ENCODE measurements around the gene IL15RA. TPM values are rescaled to one million over a fixed set of nuclear protein-coding genes. Genes with fewer than 3 reads are reported as not detected.

IL15RA gene, protein sequence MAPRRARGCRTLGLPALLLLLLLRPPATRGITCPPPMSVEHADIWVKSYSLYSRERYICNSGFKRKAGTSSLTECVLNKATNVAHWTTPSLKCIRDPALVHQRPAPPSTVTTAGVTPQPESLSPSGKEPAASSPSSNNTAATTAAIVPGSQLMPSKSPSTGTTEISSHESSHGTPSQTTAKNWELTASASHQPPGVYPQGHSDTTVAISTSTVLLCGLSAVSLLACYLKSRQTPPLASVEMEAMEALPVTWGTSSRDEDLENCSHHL
- total RNA-seq = 10 to 100 TPM in 1 of 2 donors, 1 to 10 TPM in 1; 9.6 to 30.5 TPM

GRCh38 chr10:5977471-5978229 is at the start of gene IL15RA:
Gene IL15RA (minus strand): TSS chr10:5977543. CDS start chr10:5977492, 51 bp downstream.
- Histone ChIP-seq H3K4me3 (peak within 1 kb of the TSS; percentile 61 to 81), H3K4me1 (peaks cover 0 to 16% of the 10 kb centered on the region in 2 donors), H3K36me3 (no peaks in the 10 kb centered on the region), H3K27me3 (no peaks in the 10 kb centered on the region), H3K9me3 (no peaks in the 10 kb centered on the region), H3K27ac (peak within 1 kb of the TSS; percentile 88 to 91)
- TF ChIP-seq CTCF (IDR thresholded peaks at IDR 0.05) = peak in 1 of 2 donors; percentile 56
- DNase-seq (ENCODE audit: low spot score) = peak; percentile 83

DNA sequence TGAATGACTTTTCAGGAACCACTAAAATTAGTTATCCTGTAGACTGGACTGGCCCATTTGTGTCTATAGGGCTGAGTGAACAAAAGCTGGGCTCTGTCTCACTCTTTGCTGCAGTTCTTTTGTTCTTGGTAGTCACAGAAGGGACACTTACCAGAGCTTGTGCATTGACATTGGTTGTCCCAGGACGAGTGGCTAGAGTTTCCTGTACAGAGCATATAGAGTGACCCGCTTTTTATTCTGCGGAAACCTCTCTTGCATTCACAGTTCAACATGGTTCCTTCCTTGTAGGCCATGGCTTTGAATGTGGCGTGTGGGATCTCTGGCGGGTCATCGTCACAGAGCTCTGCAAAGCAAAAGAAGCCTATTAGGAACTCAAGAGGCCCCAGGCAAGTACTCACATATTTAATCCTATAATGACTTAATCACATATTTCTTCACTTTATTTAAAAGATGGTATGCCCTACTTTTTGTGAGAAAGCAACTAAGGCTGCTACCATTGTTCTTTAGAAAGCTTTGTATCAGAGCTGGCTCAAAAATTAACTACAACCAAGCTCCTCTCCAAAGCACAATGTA is 48.4 kb upstream of the IL15RA start:
- Histone ChIP-seq H3K4me3 (no peak overlapping the region), H3K27me3 (no peaks in the 10 kb centered on the region), H3K27ac (no peak overlapping the region), H3K36me3 (no peaks in the 10 kb centered on the region), H3K9me3 (peaks cover 0 to 11% of the 10 kb centered on the region in 2 donors), H3K4me1 (no peaks in the 10 kb centered on the region)
- no peak for TF ChIP-seq CTCF (IDR thresholded peaks at IDR 0.05)
- DNase-seq (ENCODE audit: low spot score) = no peak

DNA sequence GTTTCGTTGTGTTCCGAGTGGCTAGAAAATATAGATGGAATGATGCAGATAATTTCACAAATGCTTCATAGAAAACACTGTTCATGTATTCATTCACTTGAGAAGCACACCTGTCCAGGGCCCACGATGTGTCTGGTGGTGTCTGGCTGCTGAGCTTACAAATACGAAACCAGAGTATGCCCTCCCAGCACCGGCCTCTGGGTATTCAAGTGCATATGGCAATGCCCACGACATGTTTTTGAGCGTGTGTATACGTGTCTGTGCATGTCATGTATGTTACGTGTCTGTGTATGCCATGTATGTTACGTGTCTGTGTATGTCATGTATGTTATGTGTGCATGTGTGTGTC is 47.0 kb upstream of the IL15RA start:
- DNase-seq (ENCODE audit: low spot score) = no peak
- H3K36me3 ChIP-seq = no peaks in the 10 kb centered on the region
- no peak for TF ChIP-seq CTCF (IDR thresholded peaks at IDR 0.05)
- H3K4me1 ChIP-seq = no peaks in the 10 kb centered on the region
- H3K27ac ChIP-seq = no peak overlapping the region
- no peaks in the 10 kb centered on the region for H3K9me3 ChIP-seq
- no peak overlapping the region for H3K4me3 ChIP-seq
- H3K27me3 ChIP-seq = no peaks in the 10 kb centered on the region

DNA sequence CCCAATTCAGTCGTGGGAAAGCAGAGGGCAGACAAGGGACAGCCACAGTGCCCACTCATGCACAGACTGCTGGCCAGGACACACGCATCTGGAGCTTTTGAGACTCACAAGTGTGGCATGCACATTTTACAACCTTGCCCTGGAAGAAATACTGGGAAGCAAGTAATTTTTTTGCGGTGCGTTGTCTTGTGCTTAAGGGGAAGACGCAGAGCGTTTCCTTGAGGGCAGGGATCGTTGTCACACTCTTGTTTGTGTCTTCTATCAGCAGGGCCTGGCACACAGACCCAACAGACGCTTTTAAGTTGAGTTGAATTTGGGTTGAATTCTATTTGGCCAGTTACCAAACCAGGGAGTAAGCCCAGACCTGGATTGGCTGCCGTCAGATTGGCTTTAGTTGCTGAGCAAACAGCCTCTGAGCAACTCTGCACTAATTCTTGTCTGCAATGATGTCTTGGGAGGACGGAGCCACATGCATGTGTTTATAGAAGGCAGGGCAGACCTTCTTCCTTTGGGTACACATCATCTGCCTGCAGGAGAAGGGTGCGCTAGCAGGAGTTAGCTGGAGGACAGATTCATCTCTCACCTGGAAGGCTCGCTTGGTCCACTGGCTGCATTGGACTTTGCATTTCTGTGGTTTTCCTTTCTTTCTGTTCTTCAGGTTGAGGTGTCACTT is 46.5 kb upstream of the IL15RA start:
- Histone ChIP-seq H3K4me3 (no peak overlapping the region), H3K9me3 (no peaks in the 10 kb centered on the region), H3K4me1 (no peaks in the 10 kb centered on the region), H3K27me3 (no peaks in the 10 kb centered on the region), H3K27ac (no peak overlapping the region), H3K36me3 (no peaks in the 10 kb centered on the region)
- DNase-seq (ENCODE audit: low spot score) = no peak
- TF ChIP-seq CTCF (IDR thresholded peaks at IDR 0.05) = no peak

DNA sequence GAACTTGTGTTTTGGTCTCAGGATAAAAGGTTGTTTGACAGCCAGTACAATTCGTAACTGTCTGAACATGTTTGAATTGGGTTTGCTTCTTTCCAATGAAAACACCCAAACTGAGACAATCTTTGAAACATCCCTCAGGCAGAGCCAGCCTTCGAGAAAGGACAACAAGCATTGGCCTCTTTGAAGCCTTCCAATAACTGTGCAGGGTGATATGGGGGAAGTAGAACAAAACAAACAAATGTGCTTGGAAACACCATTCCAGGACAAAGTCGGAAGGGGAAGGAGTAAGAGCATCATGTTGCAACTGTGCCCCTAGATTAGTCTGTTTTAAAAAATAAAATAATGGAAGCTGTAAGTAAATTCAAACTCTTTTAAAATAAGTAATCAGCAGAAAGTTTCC is 45.3 kb upstream of the IL15RA start:
- Histone ChIP-seq H3K27me3 (no peaks in the 10 kb centered on the region), H3K9me3 (no peaks in the 10 kb centered on the region), H3K4me1 (no peaks in the 10 kb centered on the region), H3K36me3 (no peaks in the 10 kb centered on the region), H3K27ac (peak overlapping the region in 1 of 2 donors; percentile 29), H3K4me3 (no peak overlapping the region)
- no peak for TF ChIP-seq CTCF (IDR thresholded peaks at IDR 0.05)
- no peak for DNase-seq (ENCODE audit: low spot score)
